Omental fat pad (tissue), 4 donors: Measurements from ENCODE around the gene DIP2C. TPM values are rescaled to one million over a fixed set of nuclear protein-coding genes. Genes with fewer than 3 reads are reported as not detected.

ENCODE experiments used
- ATAC-seq: fragments of 150-250 bp; one replicate; pipeline ENCODE4 v1.9.1; 2016; ENCODE audit warnings: mild to moderate bottlenecking, moderate library complexity; ENCODE audit not compliant: low FRiP score
- DNase-seq: peaks from one replicate; pipeline ENCODE4 v3.0.0-alpha.2; 2019; ENCODE audit warnings: low spot score
- total RNA-seq, 4 donors: library from RNA; depleted of rRNA; stranded (reverse); fragments of >200 nt; gene quantifications; one replicate each; pipeline ENCODE4 v1.1.0, GENCODE V29; 2016
- TF ChIP-seq, protein P1 (sequence below), 3 donors: fragments of 450-650 bp; IDR thresholded peaks; one replicate each; pipeline ENCODE4 v1.5.1; 2016 to 2017; ENCODE audit warnings: antibody characterized with exemption in 3 of 3, mild to moderate bottlenecking in 3 of 3, moderate library complexity in 2 of 3

The DIP2C gene
- total RNA-seq, 4 donors from 2014 or later = 19.7 to 56.5 (median 31.1) TPM

GRCh38 chr10:727162-727790, 37.8 kb upstream of the DIP2C start:
- DNase-seq (no peak), ATAC-seq (no peak)
- TF ChIP-seq, protein P1, sequence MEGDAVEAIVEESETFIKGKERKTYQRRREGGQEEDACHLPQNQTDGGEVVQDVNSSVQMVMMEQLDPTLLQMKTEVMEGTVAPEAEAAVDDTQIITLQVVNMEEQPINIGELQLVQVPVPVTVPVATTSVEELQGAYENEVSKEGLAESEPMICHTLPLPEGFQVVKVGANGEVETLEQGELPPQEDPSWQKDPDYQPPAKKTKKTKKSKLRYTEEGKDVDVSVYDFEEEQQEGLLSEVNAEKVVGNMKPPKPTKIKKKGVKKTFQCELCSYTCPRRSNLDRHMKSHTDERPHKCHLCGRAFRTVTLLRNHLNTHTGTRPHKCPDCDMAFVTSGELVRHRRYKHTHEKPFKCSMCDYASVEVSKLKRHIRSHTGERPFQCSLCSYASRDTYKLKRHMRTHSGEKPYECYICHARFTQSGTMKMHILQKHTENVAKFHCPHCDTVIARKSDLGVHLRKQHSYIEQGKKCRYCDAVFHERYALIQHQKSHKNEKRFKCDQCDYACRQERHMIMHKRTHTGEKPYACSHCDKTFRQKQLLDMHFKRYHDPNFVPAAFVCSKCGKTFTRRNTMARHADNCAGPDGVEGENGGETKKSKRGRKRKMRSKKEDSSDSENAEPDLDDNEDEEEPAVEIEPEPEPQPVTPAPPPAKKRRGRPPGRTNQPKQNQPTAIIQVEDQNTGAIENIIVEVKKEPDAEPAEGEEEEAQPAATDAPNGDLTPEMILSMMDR (IDR thresholded peaks at IDR 0.05) = no peak

DNA sequence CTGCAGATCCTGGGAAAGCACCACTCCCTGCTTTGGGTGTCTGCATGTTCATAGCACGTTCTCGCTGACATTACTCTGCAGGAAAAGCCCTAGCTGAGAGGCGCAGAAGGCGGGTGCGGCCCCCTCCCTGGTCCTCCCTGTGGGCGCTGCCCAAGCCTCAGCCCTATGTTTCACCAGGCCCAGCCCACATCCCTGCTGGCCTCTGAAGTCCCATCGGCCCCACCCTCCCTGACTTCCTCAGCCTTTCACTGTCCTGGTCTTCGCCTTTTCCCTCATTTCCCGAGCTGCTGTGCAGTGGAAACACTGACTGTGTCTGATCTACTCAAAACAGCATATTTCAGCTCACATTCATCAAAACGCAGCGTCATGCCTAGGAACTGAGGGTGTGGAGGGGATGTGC, 36.3 kb upstream of the DIP2C start:
- DNase-seq (no peak), ATAC-seq (no peak)
- TF ChIP-seq, protein P1 (IDR thresholded peaks at IDR 0.05) = no peak

GRCh38 chr10:725302-725701, 35.8 kb upstream of the DIP2C start:
- ATAC-seq = no peak

GRCh38 chr10:723973-724372, 34.5 kb upstream of the DIP2C start:
- TF ChIP-seq, protein P1 (IDR thresholded peaks at IDR 0.05) = no peak
- ATAC-seq (no peak), DNase-seq (no peak)

More at GRCh38 chr10:725302-725701, 35.8 kb upstream of the DIP2C start:
- TF ChIP-seq, protein P1 (IDR thresholded peaks at IDR 0.05) = no peak
- no peak for DNase-seq

DNA sequence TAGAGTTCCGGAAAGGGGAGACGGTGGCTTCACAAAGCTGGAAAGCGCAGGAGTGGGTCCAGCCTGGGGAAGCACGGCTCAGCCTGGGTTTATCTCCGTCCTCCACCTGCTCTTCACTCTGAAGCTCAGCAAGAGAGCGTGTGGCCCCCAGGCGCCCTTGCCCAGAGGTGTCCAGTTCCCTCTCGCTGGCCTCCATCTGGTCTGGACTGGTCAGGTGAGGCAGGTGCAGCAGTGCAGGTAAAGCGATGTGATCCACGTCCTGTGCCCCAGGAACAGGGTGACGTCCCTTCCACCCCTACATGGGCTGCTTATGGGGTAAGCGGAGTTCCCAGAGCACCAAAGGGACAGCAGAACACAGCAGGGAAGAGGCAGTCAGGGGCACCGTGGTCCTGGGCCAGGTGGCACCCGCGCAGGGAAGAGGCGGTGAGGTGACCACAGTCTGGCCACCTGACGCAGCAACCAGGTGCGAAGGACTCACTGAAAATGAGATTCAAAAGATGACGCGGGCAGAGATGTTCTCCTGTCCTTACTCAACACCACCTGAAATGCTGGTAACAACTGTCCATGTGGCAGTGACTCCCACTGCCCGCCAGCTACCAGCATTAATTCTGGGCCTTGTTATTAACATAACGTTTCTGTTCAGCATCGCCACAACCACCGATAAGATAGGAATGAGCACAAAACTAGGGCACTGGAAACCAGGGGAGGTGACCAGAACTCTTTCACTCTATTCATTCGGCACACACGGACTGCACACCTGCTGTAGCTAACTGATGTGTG, 33.0 kb upstream of the DIP2C start:
- DNase-seq (no peak), ATAC-seq (no peak)
- TF ChIP-seq, protein P1 (IDR thresholded peaks at IDR 0.05) = no peak

DNA sequence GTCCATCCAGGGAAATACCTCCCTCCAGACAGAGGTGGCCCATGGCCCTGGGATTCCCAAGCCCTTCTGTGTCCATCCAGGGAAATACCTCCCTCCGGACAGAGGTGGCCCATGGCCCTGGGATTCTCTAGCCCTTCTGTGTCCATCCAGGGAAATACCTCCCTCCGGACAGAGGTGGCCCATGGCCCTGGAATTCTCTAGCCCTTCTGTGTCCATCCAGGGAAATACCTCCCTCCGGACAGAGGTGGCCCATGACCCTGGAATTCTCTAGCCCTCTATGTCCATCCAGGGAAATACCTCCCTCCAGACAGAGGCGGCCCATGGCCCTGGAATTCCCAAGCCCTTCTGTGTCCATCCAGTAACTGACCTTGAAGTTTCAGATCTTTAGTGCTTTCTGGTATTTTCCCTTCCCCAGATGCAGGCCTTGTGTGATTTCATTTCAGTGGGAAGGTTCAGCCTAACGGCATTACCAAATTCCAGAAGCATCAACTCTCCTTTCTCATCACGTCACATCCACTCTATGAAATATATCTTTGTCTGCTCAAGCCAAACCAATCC, 28.8 kb upstream of the DIP2C start:
- TF ChIP-seq, protein P1 (IDR thresholded peaks at IDR 0.05) = no peak
- ATAC-seq (no peak), DNase-seq (no peak)
